Glomerular visceral epithelial cell (primary cell): ENCODE data around the gene TDRD9.
A peak's percentile ranks its signal among the peaks of the same experiment; 100 is the strongest.

Experiments used
- DNase-seq: peaks from one replicate; pipeline ENCODE4 v3.0.0-alpha.2; 2016; ENCODE audit errors: extremely low spot score

The TDRD9 gene

GRCh38 chr14:104031384-104031783, 103.1 kb downstream of the TDRD9 start:
- no peak for DNase-seq

DNA sequence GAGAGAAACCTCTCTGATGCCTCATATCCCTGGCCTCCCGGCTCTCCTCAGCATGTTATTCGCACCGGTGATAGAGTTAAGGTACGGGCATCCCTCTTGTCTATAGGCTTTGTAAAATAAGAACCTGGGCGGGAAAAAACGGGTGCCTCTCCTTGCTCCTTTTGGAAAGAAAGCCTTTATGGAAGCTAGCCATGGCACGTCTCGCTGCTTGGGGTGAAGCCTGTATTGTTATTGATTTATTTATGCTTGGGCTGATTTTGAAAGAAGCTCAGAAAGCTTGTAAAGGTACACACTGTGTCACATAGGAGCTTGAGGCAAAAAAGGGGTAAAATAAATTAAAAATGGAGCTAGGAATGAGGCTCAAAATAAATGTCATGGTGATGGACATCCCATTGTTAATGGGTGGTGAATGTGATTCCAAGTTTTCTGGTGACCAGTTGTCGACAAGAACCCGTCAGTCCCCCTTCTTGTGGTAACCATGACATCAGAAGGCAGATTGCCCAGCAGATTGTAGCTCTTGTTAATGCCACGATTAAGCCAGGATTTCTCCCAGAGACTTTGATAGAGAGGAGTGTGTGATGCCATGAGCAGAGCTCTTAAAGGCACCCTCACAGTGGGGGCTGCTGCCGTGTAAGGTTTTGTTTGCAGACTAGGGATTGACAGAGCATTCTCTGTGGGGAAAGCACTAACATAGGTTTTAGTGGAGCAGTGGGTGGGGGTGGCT, 106.9 kb downstream of the TDRD9 start:
- DNase-seq = no peak

DNA sequence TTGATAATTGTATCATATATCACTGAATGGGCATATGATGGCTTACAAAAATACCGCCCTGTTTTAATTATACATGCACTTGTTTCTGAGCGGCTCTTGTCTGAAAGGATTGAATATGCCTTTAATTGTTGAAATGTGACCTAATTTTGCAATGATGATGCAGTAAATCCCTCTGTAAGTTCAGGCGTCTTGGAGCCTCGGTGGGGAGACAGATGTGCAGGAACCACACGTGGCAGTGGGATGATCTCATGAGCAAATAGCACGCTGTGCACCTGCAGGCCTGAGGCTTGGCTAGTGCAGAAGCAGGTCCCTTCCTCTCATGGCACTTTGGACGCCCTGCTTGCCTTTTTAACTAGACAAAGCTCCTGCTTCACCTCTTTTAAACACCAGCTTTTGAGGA, 108.0 kb downstream of the TDRD9 start:
- no peak for DNase-seq

DNA sequence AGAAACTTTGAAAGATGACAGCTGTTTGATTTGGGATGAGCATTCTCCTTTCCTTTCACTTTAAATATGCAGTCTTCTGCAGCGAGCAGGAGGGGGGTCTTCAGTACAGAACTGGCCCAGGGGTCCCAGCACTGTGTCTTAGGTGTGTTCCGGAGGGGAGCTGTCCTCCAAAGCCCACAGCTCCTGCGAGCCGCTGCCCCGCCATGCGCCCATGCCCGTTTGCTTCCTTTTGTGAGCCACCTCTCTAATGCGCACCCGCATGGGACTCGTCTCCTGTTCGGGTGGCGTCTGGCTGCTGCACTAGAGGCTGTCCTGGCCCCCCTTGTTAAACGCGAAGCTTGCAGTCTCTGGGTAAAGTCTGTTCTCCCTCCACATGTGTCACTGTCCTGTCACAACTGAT, 108.8 kb downstream of the TDRD9 start:
- no peak for DNase-seq

DNA sequence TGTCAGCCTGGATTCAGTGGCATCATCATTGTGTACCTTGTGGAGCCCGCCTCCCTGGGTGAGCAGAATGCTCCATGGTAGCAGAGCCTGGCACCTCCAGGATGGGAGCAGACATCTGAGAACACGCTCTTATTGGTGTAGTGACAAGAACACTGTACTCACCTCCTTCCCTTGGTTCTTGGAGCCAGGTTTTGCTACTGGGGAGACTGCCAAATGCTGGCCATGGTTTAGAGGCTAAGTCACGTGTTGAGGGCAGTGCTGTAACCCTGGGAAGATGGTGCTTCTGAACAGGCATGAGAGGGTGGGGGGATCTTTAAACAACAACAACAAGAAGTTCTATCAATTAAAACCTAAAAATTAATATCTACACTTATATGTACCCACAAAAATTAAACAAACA, 109.6 kb downstream of the TDRD9 start:
- DNase-seq = no peak

DNA sequence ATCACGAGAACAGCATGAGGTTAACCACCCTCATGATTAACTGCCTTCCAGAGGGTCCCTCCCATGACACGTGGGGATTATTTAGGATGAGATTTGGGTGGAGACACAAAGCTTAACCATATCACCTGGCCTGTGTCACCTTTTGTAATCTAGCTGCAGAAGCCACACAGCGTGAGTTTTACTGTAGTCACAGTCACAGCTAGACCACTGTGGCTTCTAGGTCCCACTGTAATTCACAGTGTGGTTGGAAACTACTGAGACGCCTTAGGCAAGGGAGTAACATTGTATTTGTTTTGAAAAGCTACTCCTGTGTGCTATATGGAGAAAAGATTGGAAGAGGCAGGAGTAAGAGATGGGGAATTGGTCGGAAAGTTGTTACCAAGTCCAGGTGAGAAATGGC, 111.0 kb downstream of the TDRD9 start:
- no peak for DNase-seq

DNA sequence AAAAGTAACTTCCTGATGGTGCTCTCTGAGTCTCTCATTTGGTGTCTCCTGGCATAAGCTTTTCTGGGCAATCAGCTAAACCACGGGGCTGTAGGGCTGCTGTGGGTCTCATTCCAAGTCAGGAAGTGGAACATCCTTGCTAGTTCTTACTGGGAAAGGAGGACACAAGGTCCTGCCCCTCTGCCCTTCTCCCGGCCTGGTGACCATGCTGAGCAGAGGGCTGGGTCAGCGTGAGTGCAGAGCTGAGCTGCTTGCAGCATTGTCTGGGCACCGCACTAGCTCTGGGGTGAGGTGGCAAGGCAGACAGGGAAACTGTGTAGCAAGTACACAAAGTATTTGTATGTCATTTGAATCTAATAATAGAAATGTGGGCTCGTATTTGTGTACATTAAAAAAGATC, 112.3 kb downstream of the TDRD9 start:
- DNase-seq = no peak

DNA sequence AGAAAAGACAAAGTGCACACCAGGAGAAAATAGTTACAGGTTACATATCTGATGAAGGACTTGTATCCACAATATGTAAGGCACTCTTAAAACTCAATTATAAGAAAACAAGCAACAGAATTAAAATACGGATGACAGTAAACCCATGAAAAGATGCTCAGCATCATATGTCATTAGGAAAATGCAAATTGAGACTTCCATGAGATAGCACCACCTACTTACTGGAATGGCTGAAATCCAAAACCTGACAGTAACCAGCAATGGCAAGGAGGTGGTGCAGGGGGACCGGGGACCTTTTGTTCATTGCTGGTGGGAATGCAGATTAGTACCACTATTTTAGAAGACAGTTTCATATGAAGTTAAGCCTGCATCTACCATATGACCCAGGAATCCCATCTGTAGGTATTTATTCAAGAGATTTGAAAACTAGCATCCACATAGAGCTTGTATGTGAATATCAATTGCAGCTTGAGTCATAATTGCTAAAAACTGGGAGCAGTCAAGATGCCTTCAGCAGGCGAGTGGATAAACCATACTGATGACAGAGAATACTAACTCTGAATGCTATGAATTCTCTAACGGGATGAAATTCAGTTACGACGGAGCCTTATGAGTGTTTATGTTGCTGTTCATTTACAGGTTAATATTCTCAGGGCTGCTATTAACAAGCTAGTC, 113.3 kb downstream of the TDRD9 start:
- DNase-seq = no peak

DNA sequence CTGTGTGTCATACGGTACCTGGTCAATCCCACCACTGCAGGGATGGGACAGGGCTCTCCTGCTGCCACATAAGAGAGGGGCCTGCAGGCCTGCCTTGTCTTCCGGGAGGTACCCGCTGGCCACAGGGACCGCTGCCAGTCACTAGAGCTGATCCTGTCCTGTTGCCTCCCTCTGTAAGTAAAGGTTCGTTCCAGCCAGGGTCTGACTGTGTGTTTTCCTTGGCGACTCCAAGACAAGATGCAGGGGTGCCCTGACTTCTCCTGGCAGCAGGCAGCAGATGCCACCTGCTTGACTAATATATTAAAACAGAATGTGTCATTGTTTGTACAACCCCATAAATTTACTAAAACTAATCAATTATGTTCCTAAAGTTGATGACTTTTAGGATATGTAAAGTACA, 115.8 kb downstream of the TDRD9 start:
- no peak for DNase-seq

DNA sequence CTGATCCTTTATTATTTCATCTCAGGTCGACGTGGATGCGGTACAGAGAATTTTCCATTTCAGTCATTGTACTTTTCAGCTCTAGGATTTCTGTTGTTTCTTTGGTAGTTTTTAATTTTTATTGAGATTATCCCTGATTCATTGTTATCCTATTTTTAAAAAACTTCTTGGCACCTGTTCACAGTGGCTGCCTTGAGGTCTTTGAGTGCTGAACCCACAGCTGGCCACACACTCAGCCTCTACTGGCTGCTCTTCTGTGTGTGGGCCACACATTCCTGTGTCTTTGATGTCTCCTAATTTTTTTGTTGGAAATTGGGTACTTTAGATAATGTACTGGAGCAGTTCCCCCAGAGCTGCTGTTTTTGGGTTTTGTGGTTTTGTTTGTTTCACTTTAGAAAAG, 119.5 kb downstream of the TDRD9 start:
- no peak for DNase-seq

DNA sequence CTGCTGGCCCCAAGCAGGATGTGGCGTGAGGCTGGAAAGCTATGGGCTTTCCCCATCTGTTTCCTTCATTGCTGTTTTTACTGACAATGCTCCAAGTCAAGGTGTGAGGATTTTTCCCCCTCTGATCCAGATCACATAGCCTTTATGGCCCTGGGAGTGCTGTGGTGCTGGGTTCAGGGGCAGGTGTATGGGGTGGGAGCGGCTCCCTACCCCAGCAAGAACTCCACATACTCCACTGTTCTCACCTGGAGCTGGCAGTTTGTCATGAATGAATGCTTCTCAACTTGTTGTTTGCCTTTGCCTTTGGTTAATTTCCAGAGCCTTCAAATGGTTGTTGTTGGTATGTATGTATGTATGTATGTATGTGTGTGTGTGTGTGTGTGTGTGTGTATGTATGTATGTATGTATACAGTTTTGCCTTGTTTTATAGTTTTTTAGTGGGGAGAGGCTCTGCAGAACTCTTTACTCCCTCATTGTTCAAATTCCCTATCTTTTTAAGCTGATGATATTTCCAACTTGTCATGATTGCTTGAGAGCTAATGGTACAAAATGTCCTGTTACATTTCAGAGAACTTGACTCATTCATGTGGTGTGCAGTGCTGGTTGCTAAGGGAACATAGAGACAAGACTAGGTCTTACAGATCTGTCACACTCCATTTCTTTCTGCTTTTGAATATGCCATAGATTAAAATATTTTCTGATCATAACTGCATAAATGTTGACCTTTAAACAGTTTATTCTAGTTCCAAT, 120.7 kb downstream of the TDRD9 start:
- peak; percentile 7 for DNase-seq

- no peak for DNase-seq
Observed at GRCh38 chr14:104049576-104050240, 121.5 kb downstream of the TDRD9 start.

DNA sequence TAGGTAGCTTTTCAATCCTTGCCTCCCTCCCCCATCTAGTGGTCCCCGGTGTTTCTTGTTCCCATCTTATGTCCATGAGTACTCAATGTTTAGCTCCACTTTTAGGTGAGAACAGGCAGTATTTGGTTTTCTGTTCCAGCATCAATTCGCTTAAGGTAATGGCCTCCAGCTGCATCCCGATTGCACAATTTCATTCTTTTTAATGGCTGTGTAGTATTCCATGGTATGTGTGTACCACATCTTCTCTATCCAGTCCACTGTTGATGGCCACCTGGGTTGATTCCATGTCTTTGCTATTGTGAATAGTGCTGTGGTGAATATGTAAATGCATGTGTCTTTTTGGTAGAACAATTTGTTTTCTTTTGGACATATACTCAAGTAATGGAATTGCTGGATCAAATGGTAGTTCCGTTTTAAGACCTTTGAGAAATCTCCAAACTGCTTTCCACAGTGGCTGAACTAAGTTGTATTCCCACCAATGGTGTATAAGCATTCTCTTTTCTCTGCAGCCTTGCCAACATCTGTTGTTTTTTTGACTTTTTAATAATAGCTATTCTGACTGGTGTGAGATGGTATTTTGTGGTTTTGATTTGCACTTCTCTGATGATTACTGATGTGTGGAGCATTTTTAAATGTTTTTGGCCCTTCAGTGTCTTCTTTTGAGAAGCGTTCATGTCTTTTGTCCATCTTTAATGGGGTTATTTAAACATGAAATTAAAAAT, 123.0 kb downstream of the TDRD9 start:
- DNase-seq = no peak

DNA sequence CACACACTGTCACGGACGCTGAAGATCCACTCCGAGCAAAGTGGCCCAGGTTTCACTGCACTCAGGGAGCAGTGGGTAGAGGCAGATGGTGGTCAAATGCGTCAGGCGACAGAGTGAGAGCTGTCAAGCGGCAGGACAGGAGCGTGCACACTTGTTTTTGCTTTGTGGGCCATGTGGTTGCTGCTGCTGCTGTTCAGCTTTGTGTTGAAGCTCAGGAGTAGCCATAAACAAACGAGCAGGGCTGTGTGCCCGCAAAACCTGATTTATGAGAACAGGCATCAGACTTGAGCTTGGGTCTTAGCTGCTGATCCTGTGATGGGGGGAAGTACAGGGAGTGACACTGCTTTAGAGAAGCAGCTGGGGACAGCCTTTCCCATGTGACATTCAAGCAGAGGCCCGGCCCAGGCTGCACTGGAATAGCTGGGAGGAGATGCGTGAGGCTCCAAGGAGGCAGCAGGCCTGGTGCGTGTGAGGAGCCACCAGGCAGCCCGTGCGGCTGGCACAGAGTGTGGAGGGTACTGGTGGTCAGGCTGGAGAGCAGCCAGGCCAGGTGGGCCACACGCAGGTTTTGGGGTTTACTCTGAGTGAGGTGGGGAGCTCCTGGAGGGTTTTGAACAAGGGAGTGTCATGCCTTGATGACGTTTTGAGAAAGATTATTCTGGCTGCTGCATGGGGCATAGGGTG, 126.1 kb downstream of the TDRD9 start:
- no peak for DNase-seq

DNA sequence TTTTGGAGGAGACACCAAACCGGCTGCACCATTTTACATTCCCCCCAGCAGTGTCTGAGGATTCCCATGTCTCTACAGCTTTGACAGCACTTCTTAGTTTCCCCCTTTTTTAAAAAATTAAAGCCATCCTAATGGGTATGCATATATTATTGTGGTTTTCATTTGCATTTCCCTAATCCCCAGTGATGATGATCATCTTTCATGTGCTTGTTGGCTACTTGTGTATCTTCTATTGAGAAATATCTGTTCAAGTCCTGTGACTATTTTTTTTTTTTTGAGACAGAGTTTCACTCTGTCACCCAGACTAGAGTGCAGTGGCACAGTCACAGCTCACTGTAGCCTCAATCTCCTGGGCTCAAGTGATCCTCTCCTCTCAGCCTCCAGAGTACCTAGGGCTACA, 134.0 kb downstream of the TDRD9 start:
- no peak for DNase-seq

GRCh38 chr14:104064003-104064402, 135.7 kb downstream of the TDRD9 start:
- no peak for DNase-seq

DNA sequence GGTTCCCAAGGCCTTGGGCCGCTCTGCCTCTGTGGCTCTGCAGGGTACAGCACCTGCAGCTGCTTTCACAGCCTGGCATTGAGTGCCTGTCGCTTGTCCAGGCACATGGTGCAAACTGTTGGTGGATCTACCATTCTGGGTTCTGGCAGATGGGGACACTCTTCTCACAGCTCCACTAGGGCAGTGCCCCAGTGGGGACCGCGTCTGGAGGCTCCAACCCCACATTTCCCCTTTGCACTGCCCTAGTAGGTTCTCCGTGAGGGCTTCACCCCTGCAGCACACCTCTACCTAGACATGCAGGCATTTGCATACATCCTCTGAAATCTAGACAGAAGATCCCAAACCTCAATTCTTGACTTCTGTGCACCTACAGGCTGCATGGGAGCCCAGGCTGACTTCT, 138.0 kb downstream of the TDRD9 start:
- no peak for DNase-seq

GRCh38 chr14:104066719-104067295, 138.6 kb downstream of the TDRD9 start:
- no peak for DNase-seq

- DNase-seq = no peak
Observed at GRCh38 chr14:104069541-104069940, 141.3 kb downstream of the TDRD9 start.

DNA sequence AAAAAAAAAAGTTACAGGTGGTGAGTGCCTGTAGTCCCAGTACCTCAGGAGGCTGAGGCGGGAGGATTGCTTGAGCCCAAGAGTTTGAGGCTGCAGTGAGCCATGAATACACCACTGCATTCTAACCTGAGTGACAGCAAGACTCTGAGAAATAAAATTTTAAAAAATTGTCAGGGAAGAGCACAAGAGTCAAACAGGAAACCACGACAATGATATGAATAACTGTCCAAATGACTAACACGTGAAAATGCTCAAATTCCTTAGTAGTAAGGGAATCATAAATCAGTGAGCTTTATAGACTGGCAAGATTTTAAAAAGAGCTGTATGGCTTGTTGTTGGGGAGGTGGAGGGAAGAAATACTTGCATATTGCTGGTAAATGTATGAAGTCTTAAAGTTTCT, 144.3 kb downstream of the TDRD9 start:
- DNase-seq = no peak

- no peak for DNase-seq
Observed at GRCh38 chr14:104073764-104074163, 145.5 kb downstream of the TDRD9 start.
